Limb (tissue), 2 donors: ENCODE results near the gene DAP3.
A peak's percentile ranks its signal among the peaks of the same experiment; 100 is the strongest.
"Not testable (repeated sequence)": the region's sequence is repeated elsewhere in the genome, so short reads cannot be mapped to it uniquely, and the experiment has no call there.

Source experiments
- DNase-seq, 2 donors: peaks; one replicate each; pipeline ENCODE4 v3.0.0-alpha.2; 2016; ENCODE audit errors: extremely low spot score in 2 of 2

The DAP3 gene

DNA sequence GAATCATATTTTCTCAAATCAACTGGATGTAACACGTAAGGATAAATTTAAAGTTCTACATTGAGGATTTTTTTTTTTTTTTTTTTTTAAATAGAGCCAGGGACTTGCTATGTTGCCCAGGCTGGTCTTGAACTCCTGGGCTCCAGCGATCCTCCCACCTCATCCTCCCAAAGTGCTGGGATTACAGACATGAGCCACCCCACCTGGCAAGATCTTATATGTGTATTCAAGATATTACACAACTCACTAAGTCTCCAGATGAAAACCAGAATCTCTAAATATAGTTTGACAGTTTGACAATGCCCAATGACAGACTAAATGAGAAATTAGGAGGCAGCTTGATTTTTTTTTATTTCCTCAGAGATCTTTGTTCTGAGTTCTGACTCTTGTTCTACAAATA, 7.1 kb upstream of the DAP3 start:
- DNase-seq = no peak

DNA sequence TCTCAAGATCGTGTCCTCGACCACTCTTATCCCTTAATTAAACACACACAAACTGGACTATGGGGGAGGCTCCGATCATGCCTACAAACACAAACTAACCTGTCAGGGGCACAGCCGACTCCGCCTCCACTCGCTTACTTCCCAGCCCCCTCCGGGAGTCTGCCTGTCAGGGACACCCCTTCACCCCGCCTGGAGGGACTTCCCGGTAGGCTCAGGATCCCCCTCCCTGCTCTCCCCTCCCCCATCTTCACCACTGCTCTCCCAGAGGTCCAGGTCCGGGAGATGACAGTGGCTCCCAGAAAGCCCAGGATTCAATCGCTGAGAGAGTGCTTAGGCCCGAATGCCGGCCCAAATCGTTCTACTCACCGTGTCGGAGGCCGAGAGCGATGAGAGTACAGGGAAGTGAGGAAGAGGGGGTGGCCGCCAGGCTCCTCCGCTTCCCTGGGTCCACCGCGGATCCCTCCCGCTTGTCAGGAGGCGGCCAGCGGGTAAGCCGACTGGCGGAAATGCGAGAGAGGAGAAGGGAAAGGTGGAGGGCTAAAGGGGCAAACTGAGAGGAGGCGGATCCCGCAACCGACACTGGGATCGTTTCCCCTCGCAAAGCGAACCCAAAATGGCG, 1.1 kb upstream of the DAP3 start:
- not testable (repeated sequence) for DNase-seq

DNA sequence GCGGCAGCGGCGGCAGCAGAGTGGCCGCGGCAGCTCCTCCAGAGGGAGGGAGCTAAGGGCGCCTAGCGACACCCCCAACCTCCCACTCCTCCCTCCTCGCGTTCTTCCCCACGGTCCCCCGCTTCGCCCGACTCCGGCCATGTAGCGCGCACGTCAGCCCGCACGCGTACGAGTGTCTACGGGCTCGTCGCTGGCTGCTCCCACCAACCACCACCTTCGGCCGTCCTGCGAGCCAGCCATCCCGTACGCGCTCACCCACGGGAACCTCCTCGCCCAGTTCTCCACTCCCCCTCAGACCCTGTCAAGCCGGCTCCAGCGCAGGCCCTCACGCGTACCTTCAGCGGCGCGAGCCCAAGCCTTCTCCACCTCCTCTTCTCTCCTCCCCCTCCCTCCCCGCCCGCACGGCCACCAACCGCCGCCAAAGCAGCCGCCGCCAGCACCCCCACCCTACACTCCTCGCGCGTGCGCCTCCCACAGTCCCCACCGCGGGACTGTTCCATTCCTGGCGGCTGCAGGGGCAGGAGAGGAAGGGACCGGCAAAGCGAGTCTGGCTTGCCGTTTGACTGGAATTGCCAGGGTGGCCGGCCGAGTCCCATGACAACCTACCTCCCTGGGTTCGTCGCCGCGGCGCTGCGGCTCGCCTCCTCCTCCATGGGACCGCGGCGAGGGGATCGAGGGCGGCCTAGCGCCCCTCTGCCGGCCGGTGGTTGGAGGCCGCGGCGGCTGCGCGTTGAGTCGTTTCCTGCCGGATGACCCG, 389 bp upstream of the DAP3 start, which contains the start of gene YY1AP1:
Gene YY1AP1 (minus strand): TSS at position 451 of the 757 bp plus-strand sequence. CDS start 8,338 bp downstream, outside the sequence.
- peak; percentile 93 to 96 for DNase-seq

DNA sequence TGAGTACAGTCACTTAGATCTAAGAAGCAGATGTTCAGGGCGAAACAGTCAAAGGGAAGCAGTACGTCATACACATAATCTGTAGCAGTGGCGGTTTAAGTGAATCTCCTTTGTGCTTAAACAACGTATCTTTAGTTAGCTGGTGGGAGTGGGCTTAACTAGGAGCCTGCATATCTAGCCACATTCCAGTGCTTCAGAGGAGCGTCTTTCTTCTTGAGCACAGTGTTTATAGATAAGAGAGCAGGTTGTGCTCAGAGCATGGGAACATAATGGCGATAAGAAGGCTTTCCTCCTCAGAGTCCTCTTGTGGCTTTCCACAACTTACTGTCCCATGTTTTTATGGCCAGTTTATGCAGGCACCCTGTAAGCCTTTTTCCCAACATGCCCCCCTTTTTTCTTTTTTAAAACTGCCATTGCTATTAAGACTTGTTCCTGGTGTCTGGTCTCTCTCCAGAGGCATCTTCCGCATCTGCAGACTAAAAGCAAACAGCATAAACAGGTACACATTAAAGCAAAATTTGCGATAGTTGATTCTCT, 3.2 kb downstream of the DAP3 start:
- no peak for DNase-seq

DNA sequence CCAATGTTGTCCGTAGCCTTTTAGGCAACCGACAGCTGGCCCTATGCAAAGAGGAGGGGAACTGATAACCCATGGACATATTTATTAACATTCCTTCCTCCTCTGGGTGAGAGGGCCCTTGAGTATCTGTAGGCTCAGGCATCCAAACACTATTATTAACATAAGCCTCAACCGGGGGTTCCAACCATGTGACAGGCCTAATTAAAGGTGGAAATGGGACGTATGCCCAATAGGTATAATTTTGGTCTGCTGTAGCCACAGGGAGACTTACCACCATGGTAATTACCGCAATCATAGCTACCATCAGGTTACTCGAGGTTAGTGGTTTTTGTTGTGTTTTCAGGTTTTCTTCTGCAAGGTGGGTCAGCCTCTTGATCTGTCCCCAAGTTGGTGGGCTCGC, 5.3 kb downstream of the DAP3 start:
- no peak for DNase-seq

DNA sequence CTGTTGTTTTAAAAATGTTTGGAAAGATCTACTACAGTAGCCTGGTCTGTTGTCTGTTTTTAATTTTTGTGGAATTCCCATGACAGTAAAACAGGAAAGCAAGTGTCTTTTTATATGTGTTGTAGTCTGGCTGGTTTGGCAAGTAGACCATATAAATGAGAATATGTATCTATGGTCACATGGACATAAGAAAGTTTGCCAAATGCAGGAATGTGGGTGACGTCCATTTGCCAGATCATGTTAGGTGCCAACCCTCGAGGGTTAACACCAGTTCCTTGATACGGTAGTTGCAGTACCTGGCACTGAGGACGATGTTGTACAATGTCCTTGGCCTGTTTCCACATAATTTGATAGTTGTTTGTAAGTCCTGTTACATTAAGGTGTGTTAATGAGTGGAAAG, 6.2 kb downstream of the DAP3 start:
- DNase-seq = no peak

DNA sequence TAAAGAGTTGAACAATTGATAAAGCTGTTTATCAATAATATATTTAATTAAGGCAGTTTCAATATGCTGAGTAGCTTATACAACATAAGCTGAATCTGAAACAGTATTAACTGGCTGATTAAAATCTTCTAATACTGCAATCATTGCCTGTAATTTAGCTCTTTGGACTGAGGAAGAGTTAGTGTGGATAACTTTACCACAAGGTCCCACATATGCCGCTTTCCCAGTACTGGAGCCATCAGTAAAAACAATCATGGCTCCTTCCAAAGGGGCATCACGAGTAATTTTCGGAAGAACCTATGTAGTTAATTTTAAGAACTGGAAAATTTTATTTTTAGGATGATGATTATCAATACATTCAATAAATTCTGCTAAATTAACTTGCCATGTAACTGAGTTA, 6.7 kb downstream of the DAP3 start:
- no peak for DNase-seq

DNA sequence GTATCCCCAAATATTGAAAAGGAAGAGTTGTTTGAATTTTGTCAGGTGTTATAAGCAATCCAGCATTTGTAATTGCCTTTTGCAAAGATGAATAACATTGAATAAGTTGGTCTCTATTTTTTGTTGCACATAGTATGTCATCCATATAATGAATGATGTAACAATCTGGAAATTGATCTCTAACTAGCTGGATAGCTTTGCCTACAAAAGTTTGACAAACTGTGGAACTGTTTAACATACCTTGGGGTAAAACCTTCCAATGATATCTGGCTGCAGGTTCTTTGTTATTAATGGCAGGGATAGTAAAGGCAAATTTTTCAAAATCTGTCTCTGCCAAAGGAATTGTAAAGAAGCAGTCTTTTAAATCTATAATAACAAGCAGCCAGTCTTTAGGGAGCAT, 7.6 kb downstream of the DAP3 start:
- no peak for DNase-seq

DNA sequence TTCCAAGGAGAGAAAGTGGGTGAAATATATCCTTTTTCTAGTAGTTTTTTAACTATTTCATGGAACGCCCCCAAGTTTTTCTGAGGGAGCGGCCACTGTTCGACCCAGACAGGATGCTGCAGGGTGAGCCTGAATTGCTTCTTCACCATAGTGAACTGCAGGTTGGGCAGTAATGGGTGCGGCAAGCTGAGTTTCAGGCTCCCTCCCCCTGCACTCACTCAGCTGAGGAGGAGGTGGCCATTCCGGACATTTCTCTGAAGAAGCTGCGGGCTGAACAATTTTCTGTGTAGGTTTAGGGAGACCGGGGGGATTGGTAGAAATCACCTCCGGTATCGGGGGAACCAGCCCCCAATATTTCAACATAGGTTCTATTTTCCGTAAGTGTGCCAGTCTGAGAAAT, 8.2 kb downstream of the DAP3 start:
- no peak for DNase-seq

DNA sequence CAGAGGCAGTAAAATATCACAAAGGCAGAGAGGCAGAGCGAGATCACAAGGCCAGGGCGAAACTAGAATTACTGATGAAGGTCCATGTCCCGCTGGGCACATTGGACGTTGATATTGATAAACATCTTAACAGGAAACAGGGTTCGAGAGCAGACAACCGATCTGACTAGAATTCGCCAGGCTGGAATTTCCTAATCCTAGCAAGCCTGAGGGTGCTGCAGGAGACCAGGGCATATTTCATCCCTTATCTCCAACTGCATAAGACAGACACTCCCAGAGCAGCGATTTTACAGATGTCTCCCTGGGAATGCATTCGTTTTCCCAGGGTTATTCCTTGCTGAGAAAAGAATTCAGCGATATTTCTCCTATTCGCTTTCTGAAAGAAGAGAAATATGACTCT, 8.7 kb downstream of the DAP3 start:
- DNase-seq = not testable (repeated sequence)

DNA sequence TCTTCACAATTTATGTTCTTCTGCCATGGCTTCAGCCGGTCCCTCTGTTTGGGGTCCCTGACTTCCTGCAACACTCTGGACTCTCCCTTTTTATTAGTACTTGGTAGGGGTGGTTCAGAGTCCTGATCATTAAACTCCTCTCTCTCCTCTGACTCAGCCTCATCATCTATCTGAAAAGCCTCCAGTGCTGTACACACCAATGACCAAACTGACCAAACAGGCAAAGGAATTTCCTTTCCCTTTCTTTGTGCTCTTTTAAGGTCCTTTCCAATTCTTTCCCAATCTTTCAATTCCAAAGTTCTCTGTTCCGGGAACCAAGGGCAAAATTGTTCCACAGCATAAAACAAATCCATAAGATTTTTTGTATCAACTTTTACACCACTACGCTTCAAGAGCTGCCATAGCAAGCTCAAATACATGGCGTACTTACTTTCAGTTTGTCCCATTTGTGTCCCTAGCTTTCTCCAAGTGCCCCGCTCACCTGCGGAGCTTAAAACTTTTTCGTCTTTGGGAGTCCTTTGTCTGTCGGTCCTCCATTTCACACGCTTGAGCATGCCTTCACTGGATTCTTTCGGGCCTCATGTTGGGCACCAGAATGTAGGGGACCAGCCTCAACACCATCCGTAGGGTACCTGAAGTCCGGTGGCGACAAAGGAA, 9.6 kb downstream of the DAP3 start:
- no peak for DNase-seq

DNA sequence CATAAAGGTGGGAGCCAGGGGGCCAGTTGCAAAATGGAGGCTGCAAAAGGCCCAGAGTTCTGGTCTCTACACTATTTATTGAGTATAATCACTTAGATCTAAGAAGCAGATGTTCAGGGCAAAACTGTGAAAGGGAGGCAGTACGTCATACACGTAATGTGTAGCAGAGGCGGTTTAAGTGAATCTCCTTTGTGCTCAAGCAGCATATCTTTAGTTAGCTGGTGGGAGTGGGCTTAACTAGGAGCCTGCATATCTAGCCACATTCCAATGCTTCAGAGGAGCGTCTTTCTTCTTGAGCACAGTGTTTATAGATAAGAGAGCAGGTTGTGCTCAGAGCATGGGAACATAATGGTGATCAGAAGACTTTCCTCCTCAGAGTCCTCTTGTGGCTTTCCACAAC, 10.2 kb downstream of the DAP3 start:
- DNase-seq = not testable (repeated sequence)

DNA sequence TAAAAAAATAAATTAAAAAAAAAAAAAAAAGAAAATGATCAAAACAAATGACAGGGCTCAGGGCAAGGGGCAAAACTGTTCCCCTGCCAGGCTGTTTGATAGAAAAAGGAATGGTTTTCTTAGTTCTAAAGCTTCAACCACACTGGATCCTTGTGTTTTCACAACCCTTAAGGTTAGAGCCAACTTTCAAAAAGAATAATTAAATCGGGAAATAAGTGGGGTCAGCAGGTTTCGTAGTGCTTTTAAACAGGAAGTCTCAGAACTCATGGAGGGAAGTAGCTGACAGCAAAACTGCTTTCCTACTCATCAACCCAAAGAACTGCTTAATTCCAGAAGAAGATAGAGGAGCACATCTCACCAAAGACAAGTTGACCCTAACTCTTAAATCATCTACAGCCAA, 12.8 kb downstream of the DAP3 start:
- DNase-seq = not testable (repeated sequence)

DNA sequence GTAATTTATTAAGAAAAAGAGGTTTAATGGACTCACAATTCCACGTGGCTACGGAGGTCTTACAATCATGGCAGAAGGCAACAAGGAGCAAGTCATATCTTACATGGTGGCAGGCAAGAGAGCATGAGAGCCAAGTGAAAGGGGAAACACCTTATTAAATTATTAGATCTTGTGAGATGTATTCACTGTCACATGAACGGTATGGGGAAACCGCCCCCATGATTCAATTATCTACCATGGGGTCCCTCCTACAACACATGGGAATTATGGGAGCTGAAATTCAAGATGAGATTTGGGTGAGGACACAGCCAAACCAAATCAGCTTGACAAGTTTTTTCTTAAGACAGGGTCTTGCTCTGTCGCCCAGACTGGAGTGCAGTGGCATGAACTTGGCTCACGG, 14.3 kb downstream of the DAP3 start:
- no peak for DNase-seq

DNA sequence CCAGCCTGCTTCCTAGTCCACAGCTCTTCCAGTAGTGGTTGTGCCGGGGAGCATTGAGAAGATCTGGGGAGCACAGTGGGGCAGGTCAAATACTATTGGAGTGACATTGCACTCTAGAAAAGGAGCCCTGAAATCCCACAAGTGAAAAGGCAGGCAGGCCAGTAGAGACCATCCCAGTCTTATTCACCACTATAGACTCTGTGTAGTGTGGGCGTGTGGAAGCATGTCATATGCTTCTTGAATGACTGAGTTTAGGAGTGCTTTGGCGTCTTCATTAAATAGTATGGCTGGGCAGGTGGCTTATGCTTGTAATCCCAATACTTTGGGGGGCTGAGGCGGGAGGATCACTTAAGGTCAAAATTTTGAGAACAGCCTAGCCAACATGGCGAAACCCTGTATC, 15.5 kb downstream of the DAP3 start:
- DNase-seq = not testable (repeated sequence)

DNA sequence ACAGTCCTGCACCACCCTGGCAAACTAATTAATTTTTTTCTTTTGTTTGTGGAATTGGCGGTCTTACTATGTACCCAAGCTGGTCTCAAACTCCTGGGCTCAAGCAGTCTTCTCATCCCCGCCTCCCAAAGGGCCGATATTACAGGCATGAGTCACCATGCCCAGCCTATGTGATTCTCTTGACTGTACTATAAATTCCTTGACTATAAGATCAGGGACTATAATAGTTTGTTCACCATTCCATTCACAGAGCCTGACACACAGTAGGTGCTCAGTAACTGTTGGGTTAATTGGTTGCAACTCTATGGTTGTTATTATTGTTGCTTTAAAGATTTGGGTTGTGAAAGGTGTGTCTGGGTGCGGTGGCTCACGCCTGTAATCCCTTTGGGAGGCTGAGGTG, 17.2 kb downstream of the DAP3 start:
- DNase-seq = no peak

DNA sequence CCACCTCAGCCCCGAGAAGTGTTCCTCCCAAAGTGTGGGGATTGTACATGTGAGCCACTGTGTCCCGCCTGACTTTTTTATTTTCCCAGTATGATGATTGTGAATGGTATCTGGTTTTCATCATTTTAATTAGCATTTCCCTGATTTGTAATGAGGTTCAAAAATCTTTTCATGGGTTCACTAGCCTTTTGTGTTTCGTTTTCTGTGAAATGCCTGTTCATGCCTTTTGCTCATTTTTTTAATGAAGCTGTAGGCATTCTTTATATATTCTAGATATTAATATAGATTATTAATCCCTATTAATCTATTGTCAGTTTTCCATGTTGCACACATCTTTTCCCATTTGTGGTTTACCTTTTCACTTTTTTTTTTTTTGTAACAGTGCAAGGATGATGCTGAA, 20.5 kb downstream of the DAP3 start:
- no peak for DNase-seq

DNA sequence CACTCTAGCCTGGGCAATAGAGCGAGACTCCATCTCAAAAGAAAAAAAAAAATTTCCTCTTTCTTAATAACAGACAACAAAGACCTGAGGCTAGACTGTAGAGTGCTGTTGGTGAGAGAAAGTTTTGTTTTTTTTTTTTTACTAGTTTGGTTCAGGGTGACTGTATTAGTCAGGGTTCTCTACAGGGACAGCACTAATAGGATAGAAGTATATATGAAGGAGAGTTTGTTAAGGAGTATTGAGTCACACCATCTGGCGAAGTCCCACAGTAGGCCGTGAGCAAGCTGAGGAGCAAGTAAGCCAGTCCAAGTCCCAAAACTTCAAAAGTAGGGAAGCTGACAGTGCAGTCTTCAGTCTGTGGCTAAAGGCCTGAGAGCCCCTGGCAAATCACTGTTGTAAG, 22.6 kb downstream of the DAP3 start:
- not testable (repeated sequence) for DNase-seq

DNA sequence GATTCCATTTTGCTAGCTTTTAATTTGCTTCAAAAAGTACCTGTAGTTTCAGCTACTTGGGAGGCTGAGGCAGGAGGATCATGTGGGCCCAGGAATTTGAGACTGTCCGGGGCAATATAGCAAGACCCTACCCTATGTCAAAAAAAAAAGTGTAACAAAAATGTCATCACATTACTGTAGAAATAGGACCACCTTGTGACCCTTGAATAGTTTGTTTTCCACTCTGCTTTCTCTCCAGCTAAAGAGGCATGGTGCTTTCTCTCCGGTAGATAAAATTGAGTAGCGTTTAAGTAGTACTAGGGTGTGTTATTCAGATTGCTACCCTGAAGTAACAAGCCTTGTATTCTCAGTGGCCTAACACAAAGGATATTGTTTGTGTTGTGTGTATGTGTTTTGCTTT, 23.7 kb downstream of the DAP3 start:
- DNase-seq = not testable (repeated sequence)

DNA sequence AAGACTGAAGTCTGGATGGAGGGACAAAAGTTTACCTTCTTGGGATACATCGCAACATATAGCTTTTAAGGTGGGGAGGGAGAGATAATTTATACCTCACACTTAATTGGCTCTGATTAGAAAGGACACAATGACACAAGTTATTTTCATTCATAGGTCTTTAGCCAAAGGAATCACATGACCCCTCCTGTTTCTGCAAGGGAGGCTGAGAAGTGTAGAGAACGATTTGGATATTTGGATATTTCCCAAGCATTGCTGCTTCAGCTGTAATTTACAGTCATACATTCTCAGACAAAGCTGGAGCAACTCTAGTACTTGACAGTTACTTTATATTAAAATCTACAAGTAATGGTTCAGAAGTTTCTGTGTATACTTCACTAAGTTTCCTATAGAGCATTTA, 24.2 kb downstream of the DAP3 start:
- no peak for DNase-seq

DNA sequence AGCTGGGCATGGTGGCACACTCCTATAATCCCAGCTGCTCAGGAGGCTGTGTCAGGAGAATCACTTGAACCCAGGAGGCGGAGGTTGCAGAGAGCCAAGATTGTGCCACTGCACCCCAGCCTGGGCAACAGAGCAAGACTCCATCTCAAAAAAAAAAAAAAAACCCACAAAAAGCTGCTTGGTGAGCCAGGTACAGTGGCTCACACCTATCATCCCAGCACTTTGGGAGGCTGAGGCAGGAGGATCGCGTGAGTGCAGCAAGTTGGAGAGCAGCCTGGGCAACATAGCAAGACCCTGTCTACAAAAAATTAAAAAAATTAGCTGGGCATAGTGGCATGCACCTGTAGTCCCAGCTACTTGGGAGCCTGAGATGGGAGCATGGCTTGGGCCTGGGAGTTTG, 26.2 kb downstream of the DAP3 start:
- DNase-seq = not testable (repeated sequence)

DNA sequence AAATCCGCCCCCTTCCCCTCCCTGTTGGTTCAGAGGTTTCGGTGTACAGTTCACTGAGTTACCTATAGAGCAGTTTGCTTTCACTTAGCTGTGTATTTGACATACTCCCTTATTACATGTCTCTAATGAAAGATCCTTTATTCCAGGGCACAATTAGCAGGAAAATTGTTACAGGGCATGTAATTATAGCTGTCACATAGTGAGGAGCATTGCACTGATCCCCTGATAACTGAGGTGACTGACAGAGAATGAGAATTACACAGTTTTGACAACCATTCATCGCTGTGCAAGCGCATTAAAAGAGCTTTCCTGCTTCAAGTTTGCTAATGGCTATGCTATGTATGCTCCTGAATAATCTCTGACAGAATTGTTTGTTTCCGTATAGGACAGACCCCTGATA, 26.9 kb downstream of the DAP3 start:
- DNase-seq = no peak
